PC-3 (cell line): Measurements from ENCODE around the gene DALRD3. TPM values are rescaled to one million over a fixed set of nuclear protein-coding genes. Genes with fewer than 3 reads are reported as not detected.
A peak's percentile ranks its signal among the peaks of the same experiment; 100 is the strongest.

ENCODE experiments used
- ATAC-seq: fragments of 200-7000 bp; cut with Tn5 transposase; 2 replicates; pipeline ENCODE4 v1.9.1; 2020; ENCODE audit warnings: mild to moderate bottlenecking, moderate library complexity
- BruUV-seq: library from RNA; stranded (reverse); fragments of 400-500 nt; replicated peaks from 2 replicates; lab custom pipeline; 2021; lab: Mats Ljungman, UMichigan
- CTCF ChIA-PET: fragments of 300-600 bp; sonication (Branson Sonifier 250); formaldehyde crosslinking; loops from one replicate; lab custom pipeline; 2022; ENCODE audit warnings: antibody characterized with exemption; lab: Charles Lee
- POLR2A ChIA-PET: fragments of 300-600 bp; sonication (Branson Sonifier 250); formaldehyde crosslinking; loops from one replicate; lab custom pipeline; 2022; ENCODE audit warnings: antibody characterized with exemption; ENCODE audit not compliant: unreplicated experiment; lab: Charles Lee
- DNase-seq: peaks from one replicate; pipeline ENCODE4 v3.0.0-alpha.2; 2015
- H2AFZ ChIP-seq: fragments of 300-600 bp; sonication (generic); 2 replicates; pipeline ENCODE4 v1.6.0; 2016; ENCODE audit warnings: antibody characterized with exemption, low read length
- H3F3A ChIP-seq: fragments of 300-600 bp; sonication (generic); one replicate; pipeline ENCODE4 v1.6.0; 2017; ENCODE audit warnings: antibody characterized with exemption, low read length, control low read depth, mild to moderate bottlenecking; ENCODE audit not compliant: unreplicated experiment
- H3K27ac ChIP-seq: fragments of 300-600 bp; sonication (generic); 2 replicates; pipeline ENCODE4 v1.5.1; 2016; ENCODE audit warnings: mild to moderate bottlenecking, low read length
- H3K27me3 ChIP-seq: fragments of 300-600 bp; sonication (generic); 2 replicates; pipeline ENCODE4 v1.6.1; 2016; ENCODE audit warnings: low read length, mixed read lengths
- H3K36me3 ChIP-seq: fragments of 300-600 bp; sonication (generic); 2 replicates; pipeline ENCODE4 v1.6.1; 2016; ENCODE audit warnings: low read depth, mixed run types, low read length, mixed read lengths
- H3K4me1 ChIP-seq: fragments of 300-600 bp; sonication (generic); 2 replicates; pipeline ENCODE4 v1.5.1; 2016; ENCODE audit warnings: low read length; ENCODE audit not compliant: insufficient read depth
- H3K4me2 ChIP-seq: fragments of 300-600 bp; sonication (generic); 2 replicates; pipeline ENCODE4 v1.6.0; 2016; ENCODE audit warnings: low read length
- H3K4me3 ChIP-seq: fragments of 300-600 bp; sonication (generic); 2 replicates; pipeline ENCODE4 v1.5.1; 2016; ENCODE audit warnings: mild to moderate bottlenecking, low read length, mixed read lengths
- H3K79me2 ChIP-seq: fragments of 300-600 bp; sonication (generic); 2 replicates; pipeline ENCODE4 v1.6.1; 2017; ENCODE audit warnings: low read length, mixed read lengths
- H3K9ac ChIP-seq: fragments of 300-600 bp; sonication (generic); 2 replicates; pipeline ENCODE4 v1.6.0; 2016; ENCODE audit warnings: mild to moderate bottlenecking, low read length
- H3K9me2 ChIP-seq: fragments of 300-600 bp; sonication (generic); replicated peaks from 2 replicates; pipeline ENCODE4 v1.6.1; 2016; ENCODE audit warnings: mixed run types, low read length, mixed read lengths
- H3K9me3 ChIP-seq: fragments of 300-600 bp; sonication (generic); 2 replicates; pipeline ENCODE4 v1.6.1; 2016; ENCODE audit warnings: low read length, mixed read lengths
- H4K20me1 ChIP-seq: fragments of 300-600 bp; sonication (generic); 2 replicates; pipeline ENCODE4 v1.6.1; 2016; ENCODE audit warnings: low read length, mixed read lengths
- EZH2 ChIP-seq: fragments of 300-600 bp; sonication (generic); IDR thresholded peaks from one replicate; pipeline ENCODE4 v1.6.1; 2017; ENCODE audit warnings: antibody characterized with exemption, mild to moderate bottlenecking, low read length; ENCODE audit not compliant: unreplicated experiment
- EZH2phosphoT487 ChIP-seq: fragments of 300-600 bp; sonication (generic); IDR thresholded peaks from 2 replicates; pipeline ENCODE4 v1.6.1; 2018; ENCODE audit warnings: mild to moderate bottlenecking, antibody characterized with exemption, low read length, borderline replicate concordance
- intact Hi-C: fragments of 100-400 bp; cut with micrococcal nuclease; formaldehyde crosslinking; loops from 2 replicates; pipeline ENCODE4 v1.9.0; 2023
- total RNA-seq: library from RNA; depleted of rRNA; stranded (reverse); fragments of >200 nt; gene quantifications from 2 replicates; pipeline ENCODE4 v1.2.3, GENCODE V29; 2014
- TF ChIP-seq, protein P1 (sequence below): fragments of 300-600 bp; sonication (generic); conservative IDR thresholded peaks from 2 replicates; pipeline ENCODE4 v1.5.1; 2017; ENCODE audit warnings: antibody characterized with exemption, low read depth, mild to moderate bottlenecking, low read length

The DALRD3 gene
- total RNA-seq, 1 experiment from 2014 or later = 43.3 TPM

GRCh38 chr3:49019941-49020329 lies 1.6 kb upstream of the DALRD3 start:
- Histone ChIP-seq H3K4me3 (peak overlapping the region; percentile 94), H3K9me2 (no peaks in the 10 kb centered on the region), H4K20me1 (no peaks in the 10 kb centered on the region), H3K79me2 (peaks cover 50% of the 10 kb centered on the region), H3K27ac (peak overlapping the region; percentile 95), H3K27me3 (no peaks in the 10 kb centered on the region), H3K36me3 (peaks cover 20% of the 10 kb centered on the region), H3K9me3 (no peaks in the 10 kb centered on the region), H3K9ac (peak overlapping the region; percentile 96), H2AFZ (no peak overlapping the region), H3K4me1 (peaks cover 39% of the 10 kb centered on the region; the same call in 1 of the 2 replicates), H3F3A (no peaks in the 10 kb centered on the region), H3K4me2 (peak overlapping the region; percentile 99)
- DNase-seq (peak; percentile 49), ATAC-seq (no peak)
- CTCF ChIA-PET = interaction anchor here (0.6 to 1.2 kb wide), 3 partner anchors 30 to 316 kb away, joined by 4 to 5 read pairs (median 4); partner anchors contain the start of gene P4HTM
- POLR2A ChIA-PET = interaction anchor here (0.7 to 3.8 kb wide), 3 partner anchors 10 to 570 kb away, joined by 3 to 51 read pairs (median 26); partner anchors contain the start of gene WDR6
- intact Hi-C loops = loop anchor here (5.0 kb wide), 1 partner anchor 72 kb away; the partner anchor contains the start of gene QRICH1
- TF ChIP-seq EZH2phosphoT487 = no peak
- TF ChIP-seq, protein P1, sequence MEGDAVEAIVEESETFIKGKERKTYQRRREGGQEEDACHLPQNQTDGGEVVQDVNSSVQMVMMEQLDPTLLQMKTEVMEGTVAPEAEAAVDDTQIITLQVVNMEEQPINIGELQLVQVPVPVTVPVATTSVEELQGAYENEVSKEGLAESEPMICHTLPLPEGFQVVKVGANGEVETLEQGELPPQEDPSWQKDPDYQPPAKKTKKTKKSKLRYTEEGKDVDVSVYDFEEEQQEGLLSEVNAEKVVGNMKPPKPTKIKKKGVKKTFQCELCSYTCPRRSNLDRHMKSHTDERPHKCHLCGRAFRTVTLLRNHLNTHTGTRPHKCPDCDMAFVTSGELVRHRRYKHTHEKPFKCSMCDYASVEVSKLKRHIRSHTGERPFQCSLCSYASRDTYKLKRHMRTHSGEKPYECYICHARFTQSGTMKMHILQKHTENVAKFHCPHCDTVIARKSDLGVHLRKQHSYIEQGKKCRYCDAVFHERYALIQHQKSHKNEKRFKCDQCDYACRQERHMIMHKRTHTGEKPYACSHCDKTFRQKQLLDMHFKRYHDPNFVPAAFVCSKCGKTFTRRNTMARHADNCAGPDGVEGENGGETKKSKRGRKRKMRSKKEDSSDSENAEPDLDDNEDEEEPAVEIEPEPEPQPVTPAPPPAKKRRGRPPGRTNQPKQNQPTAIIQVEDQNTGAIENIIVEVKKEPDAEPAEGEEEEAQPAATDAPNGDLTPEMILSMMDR = no peak
- TF ChIP-seq EZH2 = no peak
- BruUV-seq = no TSS peak

DNA sequence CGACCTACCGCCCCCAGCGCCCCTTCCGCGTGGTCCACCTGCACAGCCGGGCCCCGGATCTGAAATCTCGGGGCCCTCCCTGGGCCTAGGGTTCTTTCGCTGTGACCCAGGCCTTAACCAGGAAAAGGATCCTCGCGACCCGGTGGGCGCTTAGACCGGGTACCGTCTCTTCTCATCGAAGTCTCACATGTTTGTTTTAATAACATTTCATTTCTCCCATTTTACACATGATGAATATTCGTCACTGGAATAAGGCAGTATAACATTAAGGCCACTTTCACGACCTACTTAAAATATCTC lies 277 bp upstream of the DALRD3 start:
- Histone ChIP-seq H3F3A (no peaks in the 10 kb centered on the region), H3K9me2 (no peaks in the 10 kb centered on the region), H3K79me2 (peaks cover 41% of the 10 kb centered on the region), H3K27ac (peak overlapping the region; percentile 56), H4K20me1 (peaks cover 4% of the 10 kb centered on the region), H3K27me3 (no peaks in the 10 kb centered on the region), H3K9me3 (no peaks in the 10 kb centered on the region), H3K4me2 (peak overlapping the region; percentile 99), H3K4me1 (peaks cover 28% of the 10 kb centered on the region; the same call in 1 of the 2 replicates), H3K9ac (peak overlapping the region; percentile 96), H3K36me3 (peaks cover 17% of the 10 kb centered on the region), H2AFZ (peak overlapping the region; percentile 86; the same call in 1 of the 2 replicates), H3K4me3 (peak overlapping the region; percentile 94)
- DNase-seq (peak; percentile 27), ATAC-seq (no peak)
- BruUV-seq = TSS peak; percentile 8
- intact Hi-C loops = no loop called here
- CTCF ChIA-PET = no interaction called here
- TF ChIP-seq, protein P1 = no peak
- TF ChIP-seq EZH2phosphoT487 (no peak), EZH2 (no peak)
- POLR2A ChIA-PET = no interaction called here
